Body of pancreas (tissue), 4 donors: ENCODE data around the gene TCN2.

Experiments used
- CTCF ChIP-seq, 7 experiments: fragments of 450-650 bp in 4 of 7; fragments of 200-600 bp in 3 of 7; sonication (generic) in 3 of 7; IDR thresholded peaks; one replicate each; pipeline ENCODE4 v1.5.1; 2016 to 2019; ENCODE audit warnings: antibody characterized with exemption in 7 of 7
- POLR2A ChIP-seq, 3 donors: fragments of 450-650 bp; IDR thresholded peaks; one replicate each; pipeline ENCODE4 v1.6.1; 2016; ENCODE audit warnings: antibody characterized with exemption in 3 of 3, mild to moderate bottlenecking in 2 of 3

GRCh38 chr22:30628491-30628890 is 21.5 kb downstream of the TCN2 start:
- TF ChIP-seq CTCF (IDR thresholded peaks at IDR 0.05): no peak
- TF ChIP-seq POLR2A (IDR thresholded peaks at IDR 0.05): no peak
